GM23338 (cell line): ENCODE results near the gene MIER3. TPM values are rescaled to one million over a fixed set of nuclear protein-coding genes. Genes with fewer than 3 reads are reported as not detected.

Experiments used
- ATAC-seq: fragments of 200-7000 bp; cut with Tn5 transposase; 3 replicates; pipeline ENCODE4 v1.9.1; 2020
- DNase-seq: peaks from one replicate; pipeline ENCODE4 v3.0.0-alpha.2; 2015; ENCODE audit warnings: low spot score
- H2AFZ ChIP-seq: fragments of 200-600 bp; sonication (generic); 2 replicates; pipeline ENCODE4 v1.8.0; 2016; ENCODE audit warnings: antibody characterized with exemption, mild to moderate bottlenecking, moderate library complexity
- H3F3A ChIP-seq: fragments of 200-600 bp; sonication (generic); replicated peaks from 2 replicates; pipeline ENCODE4 v1.8.0; 2017; ENCODE audit warnings: antibody characterized with exemption, mixed run types, low read depth
- H3K27ac ChIP-seq: fragments of 200-600 bp; sonication (generic); 2 replicates; pipeline ENCODE4 v1.6.1; 2016; ENCODE audit warnings: low read depth
- H3K27me3 ChIP-seq: fragments of 200-600 bp; sonication (generic); 2 replicates; pipeline ENCODE4 v1.8.0; 2016; ENCODE audit warnings: mild to moderate bottlenecking, mixed run types, moderate library complexity; ENCODE audit not compliant: insufficient read depth
- H3K36me3 ChIP-seq: fragments of 200-600 bp; sonication (generic); 2 replicates; pipeline ENCODE4 v1.8.0; 2016; ENCODE audit warnings: mild to moderate bottlenecking; ENCODE audit not compliant: insufficient read depth
- H3K4me1 ChIP-seq: fragments of 200-600 bp; sonication (generic); 2 replicates; pipeline ENCODE4 v1.8.0; 2016; ENCODE audit warnings: mild to moderate bottlenecking, moderate library complexity; ENCODE audit not compliant: insufficient read depth
- H3K4me2 ChIP-seq: fragments of 200-600 bp; sonication (generic); 2 replicates; pipeline ENCODE4 v1.7.1; 2017; ENCODE audit warnings: mixed run types
- H3K4me3 ChIP-seq: fragments of 200-600 bp; sonication (generic); 2 replicates; pipeline ENCODE4 v1.6.1; 2016; ENCODE audit warnings: mixed run types
- H3K79me2 ChIP-seq: fragments of 200-600 bp; sonication (generic); replicated peaks from 2 replicates; pipeline ENCODE4 v1.8.0; 2017; ENCODE audit warnings: mild to moderate bottlenecking; ENCODE audit not compliant: insufficient read depth
- H3K9me2 ChIP-seq: fragments of 200-600 bp; sonication (generic); 2 replicates; pipeline ENCODE4 v1.8.0; 2017; ENCODE audit not compliant: insufficient read depth
- H4K20me1 ChIP-seq: fragments of 200-600 bp; sonication (generic); replicated peaks from 2 replicates; pipeline ENCODE4 v1.8.0; 2017; ENCODE audit warnings: mild to moderate bottlenecking; ENCODE audit not compliant: insufficient read depth
- H3K27ac Mint-ChIP-seq: 2 replicates; pipeline ENCODE4 v1.8.0; 2020; ENCODE audit warnings: inconsistent platforms, mild to moderate bottlenecking, moderate library complexity, mixed read lengths
- H3K27me3 Mint-ChIP-seq: 3 replicates; pipeline ENCODE4 v1.8.0; 2022; ENCODE audit warnings: low read depth, mild to moderate bottlenecking, moderate library complexity, mixed read lengths, inconsistent platforms; ENCODE audit not compliant: insufficient read depth, poor library complexity
- H3K36me3 Mint-ChIP-seq: 3 replicates; pipeline ENCODE4 v1.8.0; 2021; ENCODE audit warnings: low read depth, mild to moderate bottlenecking, inconsistent platforms, moderate library complexity, mixed read lengths
- H3K4me1 Mint-ChIP-seq: 3 replicates; pipeline ENCODE4 v1.8.0; 2020; ENCODE audit warnings: mild to moderate bottlenecking, inconsistent platforms, mixed read lengths
- H3K4me3 Mint-ChIP-seq: 3 replicates; pipeline ENCODE4 v1.8.0; 2021; ENCODE audit warnings: moderate library complexity, mild to moderate bottlenecking, inconsistent platforms, mixed read lengths
- H3K9me3 Mint-ChIP-seq: 3 replicates; pipeline ENCODE4 v1.8.0; 2020; ENCODE audit warnings: moderate library complexity, mild to moderate bottlenecking, inconsistent platforms, mixed read lengths
- CREB1 ChIP-seq: fragments of 250-450 bp; sonication (Bioruptor Pico); IDR thresholded peaks from 2 replicates; pipeline ENCODE4 v1.5.0; 2020; ENCODE audit warnings: low read depth, mild to moderate bottlenecking, moderate library complexity
- CTCF ChIP-seq, 2 experiments: fragments of 200-600 bp in 1 of 2; sonication (generic) in 1 of 2; conservative IDR thresholded peaks; 2 replicates each; pipeline versions ENCODE4 v1.5.1 to v1.6.1; 2016 to 2017; ENCODE audit warnings: antibody characterized with exemption in 2 of 2, low read depth in 2 of 2, mild to moderate bottlenecking in 2 of 2, moderate library complexity in 1 of 2
- EZH2 ChIP-seq: fragments of 200-600 bp; sonication (generic); IDR thresholded peaks from one replicate; pipeline ENCODE4 v1.8.0; 2017; ENCODE audit warnings: antibody characterized with exemption, mild to moderate bottlenecking, low read depth; ENCODE audit not compliant: unreplicated experiment
- EZH2phosphoT487 ChIP-seq: fragments of 200-600 bp; sonication (generic); IDR thresholded peaks from one replicate; pipeline ENCODE4 v1.8.1; 2018; ENCODE audit warnings: antibody characterized with exemption; ENCODE audit not compliant: unreplicated experiment
- JUNB ChIP-seq: IDR thresholded peaks from one replicate; pipeline ENCODE4 v1.6.1; 2016; ENCODE audit warnings: antibody characterized with exemption; ENCODE audit not compliant: unreplicated experiment
- NANOG ChIP-seq: IDR thresholded peaks from 2 replicates; pipeline ENCODE4 v1.6.1; 2016; ENCODE audit warnings: antibody characterized with exemption, borderline replicate concordance
- POLR2AphosphoS5 ChIP-seq: IDR thresholded peaks from 2 replicates; pipeline ENCODE4 v1.6.1; 2016; ENCODE audit warnings: antibody characterized with exemption, low read depth
- REST ChIP-seq: IDR thresholded peaks from one replicate; pipeline ENCODE4 v1.6.1; 2018; ENCODE audit warnings: antibody characterized with exemption; ENCODE audit not compliant: unreplicated experiment
- STAT1 ChIP-seq: IDR thresholded peaks from one replicate; pipeline ENCODE4 v1.6.1; 2016; ENCODE audit warnings: antibody characterized with exemption; ENCODE audit not compliant: unreplicated experiment
- ZNF114 ChIP-seq: fragments of 250-450 bp; sonication (Bioruptor Pico); IDR thresholded peaks from 2 replicates; pipeline ENCODE4 v1.5.0; 2020; ENCODE audit warnings: mild to moderate bottlenecking, moderate library complexity
- ZNF331 ChIP-seq: fragments of 250-450 bp; sonication (Bioruptor Pico); IDR thresholded peaks from 2 replicates; pipeline ENCODE4 v1.5.0; 2020; ENCODE audit warnings: low read depth, mild to moderate bottlenecking, moderate library complexity
- ZNF462 ChIP-seq: fragments of 250-450 bp; sonication (Bioruptor Pico); IDR thresholded peaks from 2 replicates; pipeline ENCODE4 v1.5.0; 2020; ENCODE audit warnings: mild to moderate bottlenecking, moderate library complexity
- polyA plus RNA-seq: library from polyadenylated mRNA; unstranded; fragments of >200 nt; fragmentation: Nextera tagmentation; extraction: Ambion mirVana; gene quantifications from 2 replicates; pipeline ENCODE4 v1.2.1, GENCODE V29; 2016
- total RNA-seq: library from RNA; depleted of rRNA; stranded (reverse); fragments of >200 nt; shearing (Covaris generic); gene quantifications from 2 replicates; pipeline ENCODE4 v1.2.3, GENCODE V29; 2014
- TF ChIP-seq, protein P1 (sequence below): IDR thresholded peaks from 2 replicates; pipeline ENCODE4 v1.6.1; 2016; ENCODE audit warnings: antibody characterized with exemption

MIER3 gene
- total and polyA plus RNA-seq, 2 experiments from 2014 or later: 12.0 to 36.3 TPM

- no peak for TF ChIP-seq ZNF331
- no peak for TF ChIP-seq EZH2
- TF ChIP-seq NANOG: no peak
Measured at GRCh38 chr5:56974241-56974640, 22.3 kb upstream of the MIER3 start (continued).

DNA sequence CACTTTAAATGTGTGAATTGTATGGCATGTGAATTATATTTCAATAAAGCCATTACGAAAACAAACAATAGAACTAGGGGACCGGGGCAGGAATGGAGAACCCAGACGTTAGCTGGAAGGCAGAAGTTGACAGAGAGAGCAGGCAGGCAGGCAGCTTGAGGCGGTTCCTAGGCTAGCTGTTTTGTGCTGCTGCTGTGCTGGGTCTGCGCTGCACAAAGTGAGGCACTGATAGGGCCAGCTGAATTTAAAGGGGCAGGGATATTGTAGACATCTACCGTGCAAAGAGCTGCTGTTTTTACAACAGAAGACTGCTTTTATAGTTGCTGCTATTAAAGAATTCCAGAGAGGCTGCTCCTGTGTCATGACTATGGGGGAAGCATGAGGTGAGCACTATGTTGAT lies 21.6 kb upstream of the MIER3 start:
- H3K79me2 ChIP-seq: no peaks in the 10 kb centered on the region
- H3K27ac ChIP-seq: no peak overlapping the region
- ATAC-seq (peak; percentile 56), DNase-seq (no peak)
- Mint-ChIP-seq H3K27me3 (no peaks in the 10 kb centered on the region), H3K9me3 (no peaks in the 10 kb centered on the region), H3K4me3 (no peak overlapping the region), H3K4me1 (peaks cover 5% of the 10 kb centered on the region; the same call in 2 of the 3 replicates), H3K36me3 (no peaks in the 10 kb centered on the region), H3K27ac (no peak overlapping the region)
- no peaks in the 10 kb centered on the region for H4K20me1 ChIP-seq
- no peaks in the 10 kb centered on the region for H3K27me3 ChIP-seq
- H3F3A ChIP-seq: no peaks in the 10 kb centered on the region
- H3K4me2 ChIP-seq: no peak overlapping the region
- TF ChIP-seq CTCF (conservative IDR thresholded peaks at IDR 0.05; ENCODE audit: low read depth in 2 of 2) (no peak), NANOG (no peak), REST (no peak), ZNF462 (CRISPR knock-in tag) (no peak), EZH2 (no peak), POLR2AphosphoS5 (no peak), ZNF114 (CRISPR knock-in tag) (no peak), EZH2phosphoT487 (no peak), ZNF331 (no peak), JUNB (no peak), CREB1 (CRISPR knock-in tag) (no peak), STAT1 (no peak)
- TF ChIP-seq, protein P1, sequence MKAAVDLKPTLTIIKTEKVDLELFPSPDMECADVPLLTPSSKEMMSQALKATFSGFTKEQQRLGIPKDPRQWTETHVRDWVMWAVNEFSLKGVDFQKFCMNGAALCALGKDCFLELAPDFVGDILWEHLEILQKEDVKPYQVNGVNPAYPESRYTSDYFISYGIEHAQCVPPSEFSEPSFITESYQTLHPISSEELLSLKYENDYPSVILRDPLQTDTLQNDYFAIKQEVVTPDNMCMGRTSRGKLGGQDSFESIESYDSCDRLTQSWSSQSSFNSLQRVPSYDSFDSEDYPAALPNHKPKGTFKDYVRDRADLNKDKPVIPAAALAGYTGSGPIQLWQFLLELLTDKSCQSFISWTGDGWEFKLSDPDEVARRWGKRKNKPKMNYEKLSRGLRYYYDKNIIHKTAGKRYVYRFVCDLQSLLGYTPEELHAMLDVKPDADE: no peak
- H3K36me3 ChIP-seq: no peaks in the 10 kb centered on the region
- no peaks in the 10 kb centered on the region for H3K9me2 ChIP-seq
- H3K4me1 ChIP-seq: no peaks in the 10 kb centered on the region
- no peak overlapping the region for H3K4me3 ChIP-seq
- H2AFZ ChIP-seq: peak overlapping the region; percentile 12; the same call in 1 of the 2 replicates
